ENCODE data around the gene TENM4.

GRCh38 chr11:78773492-78773891, 667.3 kb downstream of the TENM4 start:
- TF ChIP-seq CREB1 (IDR thresholded peaks at IDR 0.05) (no peak), RFX5 (IDR thresholded peaks at IDR 0.05; ENCODE audit: borderline replicate concordance, low read depth, low read length) (no peak)
